Stimulated activated CD4-positive, alpha-beta T cell treated with anti-CD3 and anti-CD28 coated beads, TNF-alpha, amount 100 ng/mL, for 24 hours (primary cell): ENCODE results near the gene ACO2.

Experiments
- DNase-seq, 3 experiments: peaks; one replicate each; pipeline ENCODE4 v3.0.0-alpha.2; 2020; ENCODE audit warnings: low read depth in 3 of 3

ACO2 gene

GRCh38 chr22:41488596-41489385 is 19.9 kb downstream of the ACO2 start:
- no peak for DNase-seq

DNA sequence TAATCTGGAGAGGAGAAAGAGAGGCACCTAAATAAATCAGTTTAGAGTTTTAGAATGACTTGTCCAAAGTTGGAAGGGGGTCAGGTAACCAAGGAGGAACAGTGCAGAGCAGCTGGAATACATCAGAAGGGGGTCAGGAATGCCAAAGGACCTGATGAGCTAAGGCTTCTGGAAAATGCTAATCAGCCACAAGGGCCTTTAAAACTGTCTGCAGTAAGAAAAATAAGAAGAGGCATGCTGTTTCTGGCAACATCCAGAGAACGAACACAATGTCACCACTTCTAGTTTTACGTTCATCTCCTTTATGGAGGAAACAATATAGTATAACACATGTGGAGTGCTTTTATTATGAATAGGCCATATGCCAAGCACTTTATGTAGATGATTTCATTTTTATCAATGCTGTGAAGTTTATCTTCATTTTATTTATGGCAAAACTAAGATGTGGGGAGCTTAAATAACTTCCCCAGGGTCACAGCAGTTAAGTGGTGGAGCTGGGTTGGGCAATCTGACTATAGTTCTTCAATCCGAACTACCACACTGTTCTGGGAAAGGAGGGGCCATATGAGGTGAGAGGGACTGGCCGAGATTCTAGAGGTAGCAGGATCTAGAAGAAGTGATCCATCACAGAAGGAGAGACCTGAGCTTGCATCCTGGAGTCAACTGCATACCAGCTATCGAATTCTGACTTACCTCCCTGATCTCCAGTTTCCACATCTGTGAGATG is 22.6 kb downstream of the ACO2 start:
- no peak for DNase-seq

DNA sequence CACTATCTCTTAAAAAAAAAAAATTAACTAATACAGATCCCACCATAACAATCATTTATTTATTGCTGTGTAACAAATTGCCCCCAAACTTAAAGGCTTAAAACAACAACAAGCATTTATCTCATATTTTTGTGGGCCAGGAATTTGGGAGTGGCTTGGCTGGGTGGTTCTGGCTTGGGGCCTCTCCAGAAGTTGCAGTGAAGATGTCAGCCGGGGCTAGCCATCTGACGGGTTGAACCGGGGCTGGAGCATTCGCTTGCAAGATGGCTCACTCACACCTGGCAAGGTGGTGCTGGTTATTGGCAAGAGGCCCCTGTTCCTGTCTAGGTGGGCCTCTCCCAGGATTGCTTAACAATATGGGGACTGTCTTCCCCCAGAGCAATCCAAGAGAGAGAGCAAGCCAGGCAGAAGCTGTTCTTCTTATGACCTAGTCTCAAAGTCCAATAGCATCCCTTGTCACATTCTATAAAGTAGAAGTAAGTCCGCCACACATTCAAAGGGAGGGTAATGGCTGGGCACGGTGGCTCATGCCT is 29.5 kb downstream of the ACO2 start:
- DNase-seq = no peak

GRCh38 chr22:41499624-41500280 is 30.8 kb downstream of the ACO2 start:
- no peak for DNase-seq

DNA sequence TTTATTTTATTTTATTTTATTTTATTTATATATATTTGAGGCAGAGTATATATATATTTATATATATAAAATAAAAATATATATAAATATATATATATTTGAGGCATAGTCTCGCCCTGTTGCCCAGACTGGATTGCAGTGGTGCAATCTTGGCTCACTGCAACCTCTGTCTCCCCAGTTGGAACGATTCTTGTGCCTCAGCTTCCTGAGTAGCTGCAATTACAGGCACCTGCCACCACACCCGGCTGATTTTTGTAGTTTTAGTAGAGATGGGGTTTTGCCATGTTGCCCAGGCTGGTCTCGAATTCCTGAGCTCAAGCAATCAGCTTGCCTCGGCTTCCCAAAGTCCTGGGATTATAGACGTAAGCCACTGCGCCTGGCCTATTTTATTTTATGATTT is 31.4 kb downstream of the ACO2 start:
- DNase-seq = no peak

- no peak for DNase-seq
Observed at GRCh38 chr22:41501209-41501608, 32.3 kb downstream of the ACO2 start.

- DNase-seq = no peak
Observed at GRCh38 chr22:41504397-41504796, 35.5 kb downstream of the ACO2 start.

DNA sequence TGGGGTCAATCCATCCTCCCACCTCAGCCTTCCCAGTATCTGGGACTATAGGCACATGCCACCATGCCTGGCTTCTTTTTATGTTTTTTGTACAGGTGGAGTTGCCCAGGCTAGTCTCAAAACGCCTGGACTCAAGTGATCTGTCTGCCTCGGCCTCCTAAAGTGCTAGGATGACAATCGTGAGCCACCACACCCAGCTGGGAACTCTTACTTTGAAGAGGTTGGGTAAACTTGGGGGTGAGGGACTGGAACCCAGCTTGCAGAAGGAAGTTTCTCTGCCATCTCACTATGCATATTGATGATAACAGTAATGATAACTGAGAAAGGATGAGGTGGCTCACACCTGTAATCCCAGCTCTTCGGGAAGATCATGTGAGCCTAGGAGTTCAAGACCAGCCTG is 35.9 kb downstream of the ACO2 start:
- no peak for DNase-seq

GRCh38 chr22:41505511-41506220 is 36.7 kb downstream of the ACO2 start:
- no peak for DNase-seq

- DNase-seq = no peak
Observed at GRCh38 chr22:41507330-41508063, 38.6 kb downstream of the ACO2 start.

DNA sequence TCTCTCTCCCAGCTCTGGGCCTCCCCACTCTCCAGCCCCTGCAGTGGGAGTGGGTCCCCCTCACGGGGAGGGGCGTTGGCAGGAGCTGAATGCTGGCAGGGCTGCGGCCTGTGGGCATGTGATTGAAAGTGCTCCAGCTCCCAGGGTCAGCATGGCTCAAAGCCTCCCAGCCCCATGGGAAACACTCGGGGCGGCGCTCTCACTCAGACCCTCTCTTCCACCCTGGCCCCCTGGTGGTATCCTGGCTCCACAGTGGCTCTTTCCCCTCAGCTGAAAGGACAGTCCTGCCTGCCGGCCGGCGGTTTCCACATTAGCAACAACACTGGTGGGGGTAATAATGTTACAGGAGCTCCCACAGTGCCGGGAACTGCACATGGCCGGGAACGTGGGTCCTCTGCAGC is 39.9 kb downstream of the ACO2 start:
- no peak for DNase-seq

DNA sequence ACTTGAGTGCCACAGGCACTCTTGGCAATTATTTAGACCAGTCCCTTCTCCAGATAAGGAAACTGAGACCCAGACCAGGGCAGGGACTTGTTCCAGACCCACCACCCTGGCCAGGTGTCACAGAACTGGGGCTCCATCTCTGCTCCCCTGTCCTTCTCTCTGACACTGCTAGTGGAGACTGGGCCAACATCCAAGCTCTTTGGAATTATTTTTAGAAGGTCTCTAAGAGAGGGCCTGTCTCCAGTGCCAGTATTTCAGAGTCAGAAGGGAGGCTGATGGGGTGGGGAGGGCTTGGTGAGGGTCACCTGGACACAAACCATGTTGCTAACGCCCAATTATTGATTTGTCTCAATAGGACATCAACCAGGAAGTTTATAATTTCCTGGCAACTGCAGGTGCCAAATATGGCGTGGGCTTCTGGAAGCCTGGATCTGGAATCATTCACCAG is 42.6 kb downstream of the ACO2 start:
- no peak for DNase-seq

DNA sequence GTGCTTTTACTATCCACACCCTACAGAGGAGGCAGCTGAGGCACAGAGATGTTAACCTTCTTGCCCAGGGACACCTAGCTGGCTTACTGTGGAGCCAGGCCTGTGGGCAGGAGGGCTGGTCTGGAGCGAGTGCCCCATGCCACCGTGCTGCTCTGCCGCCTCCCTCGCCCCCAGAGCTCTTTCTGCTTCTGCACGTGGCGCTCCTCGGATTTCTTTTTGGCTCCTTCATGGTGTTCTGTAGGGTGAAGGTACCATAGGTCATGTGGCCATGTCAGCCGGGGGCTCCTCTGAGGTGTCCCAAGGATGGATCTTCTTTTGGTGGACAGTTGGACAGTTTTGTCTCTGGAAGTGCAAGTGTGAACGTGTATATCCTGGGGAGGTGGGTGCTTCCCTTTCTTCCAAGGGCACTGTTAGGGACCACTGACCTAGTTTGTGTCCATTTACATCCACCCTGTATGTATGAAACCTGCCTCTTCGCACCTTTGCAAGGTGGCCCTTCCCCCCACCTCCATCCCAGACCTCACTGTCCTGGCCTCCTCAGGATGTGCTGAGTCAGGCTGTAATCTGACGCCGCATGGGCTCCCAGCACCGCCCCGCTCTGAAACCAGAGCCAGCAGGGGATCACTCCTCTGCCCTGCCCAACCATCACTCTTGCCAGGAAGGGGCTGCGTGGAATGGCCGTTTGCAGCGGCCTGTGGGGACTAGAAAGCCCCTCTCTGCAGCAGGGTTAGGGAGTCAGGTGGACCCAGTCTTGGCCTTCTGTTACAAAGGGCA is 43.7 kb downstream of the ACO2 start:
- DNase-seq = no peak

GRCh38 chr22:41513391-41513790 is 44.5 kb downstream of the ACO2 start:
- no peak for DNase-seq

DNA sequence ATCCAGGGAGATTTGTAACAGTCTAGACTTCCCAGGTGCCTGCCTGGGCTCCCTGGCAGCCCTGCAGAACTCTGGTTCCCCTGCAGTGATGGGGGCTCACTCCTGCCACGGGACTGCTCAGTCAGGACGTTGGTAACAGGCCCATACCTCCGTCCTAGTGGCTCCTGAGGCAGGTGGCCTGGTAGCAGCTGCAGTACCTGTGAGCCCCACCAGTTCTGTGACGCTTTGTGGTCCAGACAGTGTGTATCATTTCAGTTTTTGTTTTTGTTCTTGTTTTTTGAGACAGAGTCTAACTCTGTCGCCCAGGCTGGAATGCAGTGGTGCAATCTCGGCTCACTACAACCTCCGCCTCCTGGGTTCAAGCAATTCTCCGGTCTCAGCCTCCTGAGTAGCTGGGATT is 47.5 kb downstream of the ACO2 start:
- DNase-seq = no peak

GRCh38 chr22:41517172-41518047 is 48.5 kb downstream of the ACO2 start:
- DNase-seq = peak in 1 of 3 experiments; percentile 44

GRCh38 chr22:41518048-41518347 is 49.1 kb downstream of the ACO2 start:
- no peak for DNase-seq

DNA sequence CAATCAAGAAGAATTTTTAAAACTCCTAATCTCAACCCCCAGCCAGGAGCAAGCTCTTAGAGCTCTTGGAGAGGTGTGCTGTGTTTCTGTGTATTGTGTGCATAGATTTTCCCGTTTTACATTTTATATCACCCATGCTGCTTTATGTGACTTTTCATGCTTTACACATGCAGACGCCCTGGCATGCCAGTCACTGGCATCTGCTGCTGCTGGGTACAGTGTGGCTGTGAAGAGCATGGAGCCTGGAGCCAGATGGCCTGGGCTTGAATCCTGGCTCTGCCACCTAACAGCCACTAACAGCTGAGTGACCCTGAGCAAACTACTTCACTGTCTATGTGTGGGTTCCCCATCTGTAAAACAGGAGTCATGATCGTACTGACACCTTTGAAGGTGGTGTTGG is 52.2 kb downstream of the ACO2 start:
- no peak for DNase-seq

DNA sequence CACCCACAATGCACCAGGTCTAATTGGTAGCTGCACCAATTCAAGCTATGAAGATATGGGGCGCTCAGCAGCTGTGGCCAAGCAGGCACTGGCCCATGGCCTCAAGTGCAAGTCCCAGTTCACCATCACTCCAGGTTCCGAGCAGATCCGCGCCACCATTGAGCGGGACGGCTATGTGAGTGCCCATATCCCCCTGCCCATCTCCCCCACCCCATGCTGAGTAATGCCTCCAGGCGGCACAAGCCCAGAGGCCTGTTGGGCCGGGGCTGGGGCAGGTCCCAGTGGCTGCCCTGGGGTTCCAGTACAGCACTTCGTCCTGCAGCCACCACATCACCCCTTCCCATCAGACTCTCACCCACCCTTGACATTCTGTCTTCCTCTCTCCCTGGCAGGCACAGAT is 53.9 kb downstream of the ACO2 start:
- no peak for DNase-seq
